PC-9 (cell line): ENCODE measurements around the gene NKX2-4.

ENCODE experiments used
- CTCF ChIP-seq: fragments of 200-600 bp; sonication (generic); conservative IDR thresholded peaks from 2 replicates; pipeline ENCODE4 v1.6.1; 2017; ENCODE audit warnings: mixed run types, antibody characterized with exemption, mild to moderate bottlenecking, moderate library complexity
- EZH2 ChIP-seq: fragments of 200-600 bp; sonication (generic); IDR thresholded peaks from 2 replicates; pipeline ENCODE4 v1.8.0; 2017; ENCODE audit warnings: antibody characterized with exemption, low read depth

DNA sequence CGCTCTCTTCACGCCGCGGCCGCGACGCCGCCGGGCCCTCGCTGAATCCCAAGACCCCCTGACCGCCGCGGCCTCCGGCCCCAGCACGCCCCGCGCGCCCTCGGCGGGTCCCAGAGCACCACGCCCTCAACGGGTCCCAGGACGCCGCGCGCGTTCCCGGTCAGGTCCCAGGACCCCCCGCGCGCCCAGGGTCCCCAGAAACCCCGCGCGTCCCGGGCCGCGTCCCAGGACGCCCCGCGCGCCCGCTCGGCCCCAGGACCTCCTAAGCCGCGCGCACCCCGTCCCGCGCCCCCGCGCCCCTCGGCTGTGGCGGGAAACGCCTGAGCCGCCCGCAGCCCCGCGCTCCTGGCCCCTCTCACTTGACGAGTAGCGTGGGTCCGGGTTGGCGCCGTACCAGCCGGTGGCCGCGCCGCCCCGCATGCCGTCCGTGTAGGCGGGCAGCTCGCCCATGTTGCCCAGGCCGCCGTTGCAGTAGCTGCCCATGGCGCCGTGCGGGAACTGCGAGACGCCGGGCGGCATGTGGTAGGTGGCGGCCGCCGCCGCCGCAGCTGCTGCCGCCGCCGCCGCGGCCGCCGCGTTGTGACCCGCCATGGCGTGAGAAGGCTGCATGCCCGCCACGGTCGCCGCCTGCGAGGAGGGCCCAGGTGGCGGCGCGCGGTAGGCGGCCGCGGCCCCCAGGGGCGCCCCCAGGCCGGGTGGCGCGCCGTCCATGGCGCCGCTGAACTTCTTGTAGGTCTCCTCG, 556 bp downstream of the NKX2-4 start:
- TF ChIP-seq CTCF (no peak), EZH2 (no peak)
